MM.1S (cell line): ENCODE measurements around the gene TCL1B.

Experiments
- DNase-seq: peaks from one replicate; pipeline ENCODE4 v3.0.0-alpha.2; 2015
- H2AFZ ChIP-seq: fragments of 300-600 bp; sonication (generic); 2 replicates; pipeline ENCODE4 v1.6.0; 2016; ENCODE audit warnings: antibody characterized with exemption, low read length
- H3F3A ChIP-seq: fragments of 300-600 bp; sonication (generic); 2 replicates; pipeline ENCODE4 v1.6.1; 2016; ENCODE audit warnings: mild to moderate bottlenecking, antibody characterized with exemption, low read length, moderate library complexity, mixed read lengths; ENCODE audit not compliant: insufficient read depth
- H3K27ac ChIP-seq: fragments of 300-600 bp; sonication (generic); 2 replicates; pipeline ENCODE4 v1.5.1; 2016; ENCODE audit warnings: mild to moderate bottlenecking, low read length
- H3K27me3 ChIP-seq: fragments of 300-600 bp; sonication (generic); replicated peaks from 2 replicates; pipeline ENCODE4 v1.6.0; 2016; ENCODE audit warnings: low read length; ENCODE audit not compliant: insufficient read depth
- H3K36me3 ChIP-seq: fragments of 300-600 bp; sonication (generic); replicated peaks from 2 replicates; pipeline ENCODE4 v1.6.1; 2016; ENCODE audit warnings: mild to moderate bottlenecking, low read length, mixed read lengths; ENCODE audit not compliant: insufficient read depth
- H3K4me1 ChIP-seq: fragments of 300-600 bp; sonication (generic); 2 replicates; pipeline ENCODE4 v1.6.1; 2016; ENCODE audit warnings: low read length, mixed read lengths
- H3K4me2 ChIP-seq: fragments of 300-600 bp; sonication (generic); 2 replicates; pipeline ENCODE4 v1.6.0; 2016; ENCODE audit warnings: low read depth, low read length
- H3K4me3 ChIP-seq: fragments of 300-600 bp; sonication (generic); 2 replicates; pipeline ENCODE4 v1.5.1; 2016; ENCODE audit warnings: low read length, mixed read lengths
- H3K79me2 ChIP-seq: fragments of 300-600 bp; sonication (generic); 2 replicates; pipeline ENCODE4 v1.6.1; 2016; ENCODE audit warnings: mixed run types, low read length, mixed read lengths
- H3K9ac ChIP-seq: fragments of 300-600 bp; sonication (generic); 2 replicates; pipeline ENCODE4 v1.6.1; 2016; ENCODE audit warnings: low read length, mixed read lengths
- H3K9me2 ChIP-seq: fragments of 300-600 bp; sonication (generic); replicated peaks from 2 replicates; pipeline ENCODE4 v1.6.1; 2016; ENCODE audit warnings: mild to moderate bottlenecking, low read length, mixed read lengths; ENCODE audit not compliant: insufficient read depth
- H3K9me3 ChIP-seq: fragments of 300-600 bp; sonication (generic); replicated peaks from 2 replicates; pipeline ENCODE4 v1.6.1; 2016; ENCODE audit warnings: mild to moderate bottlenecking, low read length, mixed read lengths; ENCODE audit not compliant: insufficient read depth
- H4K20me1 ChIP-seq: fragments of 300-600 bp; sonication (generic); 2 replicates; pipeline ENCODE4 v1.6.1; 2016; ENCODE audit warnings: mild to moderate bottlenecking, low read length, moderate library complexity, mixed read lengths; ENCODE audit not compliant: insufficient read depth
- EZH2 ChIP-seq: fragments of 300-600 bp; sonication (generic); optimal IDR thresholded peaks from 2 replicates; pipeline ENCODE3; 2017; ENCODE audit warnings: low read depth, mild to moderate bottlenecking, antibody characterized with exemption, low read length, mixed read lengths
- EZH2phosphoT487 ChIP-seq: fragments of 300-600 bp; sonication (generic); IDR thresholded peaks from 2 replicates; pipeline ENCODE4 v1.6.1; 2018; ENCODE audit warnings: antibody characterized with exemption, low read length
- TF ChIP-seq, protein P1 (sequence below): fragments of 300-600 bp; sonication (generic); IDR thresholded peaks from 2 replicates; pipeline ENCODE4 v1.5.1; 2016; ENCODE audit warnings: antibody characterized with exemption, low read length, mixed read lengths

Gene TCL1B

GRCh38 chr14:95698287-95698686 lies 12.1 kb downstream of the TCL1B start:
- Histone ChIP-seq H3K9me2 (no peaks in the 10 kb centered on the region), H3K27ac (no peak overlapping the region), H3K79me2 (no peaks in the 10 kb centered on the region), H3K4me1 (no peaks in the 10 kb centered on the region), H3K9ac (no peak overlapping the region), H3F3A (no peaks in the 10 kb centered on the region), H3K4me2 (no peak overlapping the region), H3K4me3 (no peak overlapping the region), H3K9me3 (no peaks in the 10 kb centered on the region), H3K27me3 (no peaks in the 10 kb centered on the region), H4K20me1 (no peaks in the 10 kb centered on the region), H3K36me3 (no peaks in the 10 kb centered on the region), H2AFZ (no peak overlapping the region)
- TF ChIP-seq EZH2 (no peak), EZH2phosphoT487 (no peak)
- TF ChIP-seq, protein P1, sequence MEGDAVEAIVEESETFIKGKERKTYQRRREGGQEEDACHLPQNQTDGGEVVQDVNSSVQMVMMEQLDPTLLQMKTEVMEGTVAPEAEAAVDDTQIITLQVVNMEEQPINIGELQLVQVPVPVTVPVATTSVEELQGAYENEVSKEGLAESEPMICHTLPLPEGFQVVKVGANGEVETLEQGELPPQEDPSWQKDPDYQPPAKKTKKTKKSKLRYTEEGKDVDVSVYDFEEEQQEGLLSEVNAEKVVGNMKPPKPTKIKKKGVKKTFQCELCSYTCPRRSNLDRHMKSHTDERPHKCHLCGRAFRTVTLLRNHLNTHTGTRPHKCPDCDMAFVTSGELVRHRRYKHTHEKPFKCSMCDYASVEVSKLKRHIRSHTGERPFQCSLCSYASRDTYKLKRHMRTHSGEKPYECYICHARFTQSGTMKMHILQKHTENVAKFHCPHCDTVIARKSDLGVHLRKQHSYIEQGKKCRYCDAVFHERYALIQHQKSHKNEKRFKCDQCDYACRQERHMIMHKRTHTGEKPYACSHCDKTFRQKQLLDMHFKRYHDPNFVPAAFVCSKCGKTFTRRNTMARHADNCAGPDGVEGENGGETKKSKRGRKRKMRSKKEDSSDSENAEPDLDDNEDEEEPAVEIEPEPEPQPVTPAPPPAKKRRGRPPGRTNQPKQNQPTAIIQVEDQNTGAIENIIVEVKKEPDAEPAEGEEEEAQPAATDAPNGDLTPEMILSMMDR = no peak
- DNase-seq = no peak

DNA sequence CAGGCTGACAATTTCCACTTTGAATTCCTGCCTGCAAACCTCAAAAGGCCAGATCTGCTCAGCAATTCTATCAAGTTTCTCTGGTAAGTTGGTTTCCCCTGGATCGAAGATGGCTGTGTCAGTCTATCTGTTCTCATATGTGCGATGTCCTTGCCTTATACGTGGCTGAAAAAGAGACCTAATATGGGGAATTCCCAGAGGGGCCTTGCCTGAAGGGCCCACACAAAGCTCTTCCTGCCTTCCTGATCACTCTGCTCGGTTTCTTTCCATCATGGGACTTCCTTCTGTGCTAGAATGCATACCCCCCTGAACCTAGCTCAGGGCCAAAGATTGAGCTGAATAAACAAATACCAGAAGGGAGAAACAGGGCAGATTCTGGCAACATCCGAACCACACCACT lies 13.2 kb downstream of the TCL1B start:
- Histone ChIP-seq H2AFZ (no peak overlapping the region), H3K4me3 (no peak overlapping the region), H3F3A (no peaks in the 10 kb centered on the region)

DNA sequence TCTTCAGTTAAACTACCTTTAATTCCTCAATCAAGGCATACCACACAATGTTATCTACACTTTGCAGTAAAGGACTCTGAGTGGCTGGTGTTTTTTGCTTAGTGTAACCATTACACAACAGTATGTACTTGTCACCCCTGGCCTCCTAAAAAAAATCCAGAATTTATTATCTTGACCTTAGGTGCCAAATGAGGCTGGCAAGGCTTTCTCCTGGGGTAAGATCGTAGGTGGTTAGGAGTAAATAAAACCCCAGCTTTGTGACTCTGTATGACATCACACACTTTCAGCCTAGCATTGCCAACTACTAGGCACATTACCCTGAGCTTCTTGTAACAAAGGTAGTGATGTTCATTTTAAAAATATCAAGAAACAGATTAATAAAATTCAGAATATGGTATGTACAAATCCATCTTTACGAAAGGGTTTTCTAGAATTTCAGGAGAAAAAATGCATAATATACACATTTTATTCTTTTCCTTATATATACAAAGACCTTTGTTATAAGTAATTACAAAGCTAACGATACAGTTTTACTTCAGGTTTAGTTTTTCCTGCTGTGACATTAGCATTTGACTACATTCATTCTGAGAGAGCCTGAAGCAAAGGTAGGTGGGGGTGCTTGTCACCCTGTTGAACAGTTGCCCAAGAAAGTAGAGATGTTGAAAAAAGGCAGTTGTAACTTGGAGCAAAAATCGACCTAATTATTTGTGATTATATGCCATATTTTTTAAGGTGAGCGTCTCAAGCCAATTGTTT lies 14.2 kb downstream of the TCL1B start:
- no peak overlapping the region for H3K27ac ChIP-seq
- no peaks in the 10 kb centered on the region for H3K9me3 ChIP-seq
- no peaks in the 10 kb centered on the region for H3K27me3 ChIP-seq
- DNase-seq = no peak
- no peaks in the 10 kb centered on the region for H3K4me1 ChIP-seq
- no peaks in the 10 kb centered on the region for H3K36me3 ChIP-seq
- H3K9me2 ChIP-seq = no peaks in the 10 kb centered on the region
- no peaks in the 10 kb centered on the region for H4K20me1 ChIP-seq
- no peaks in the 10 kb centered on the region for H3K79me2 ChIP-seq
- no peaks in the 10 kb centered on the region for H3F3A ChIP-seq
- H2AFZ ChIP-seq = no peak overlapping the region
- no peak overlapping the region for H3K4me2 ChIP-seq
- no peak overlapping the region for H3K9ac ChIP-seq
- TF ChIP-seq, protein P1 = no peak
- no peak for TF ChIP-seq EZH2phosphoT487
- no peak for TF ChIP-seq EZH2
- no peak overlapping the region for H3K4me3 ChIP-seq

More for the DNA sequence above, 13.2 kb downstream of the TCL1B start:
- Histone ChIP-seq H3K27me3 (no peaks in the 10 kb centered on the region), H3K36me3 (no peaks in the 10 kb centered on the region), H3K4me2 (no peak overlapping the region), H3K9ac (no peak overlapping the region), H3K4me1 (no peaks in the 10 kb centered on the region), H4K20me1 (no peaks in the 10 kb centered on the region), H3K9me3 (no peaks in the 10 kb centered on the region), H3K27ac (no peak overlapping the region), H3K79me2 (no peaks in the 10 kb centered on the region), H3K9me2 (no peaks in the 10 kb centered on the region)
- TF ChIP-seq, protein P1 = no peak
- TF ChIP-seq EZH2 = no peak
- no peak for TF ChIP-seq EZH2phosphoT487
- no peak for DNase-seq
